WTC11 (cell line): ENCODE data around the gene TNIP1. TPM values are rescaled to one million over a fixed set of nuclear protein-coding genes. Genes with fewer than 3 reads are reported as not detected.
A peak's percentile ranks its signal among the peaks of the same experiment; 100 is the strongest.

ENCODE experiments used
- ATAC-seq: fragments of 200-7000 bp; cut with Tn5 transposase; 2 replicates; pipeline ENCODE4 v1.10.0; 2021; ENCODE audit warnings: mild to moderate bottlenecking, moderate library complexity
- CTCF ChIA-PET: fragments of 300-600 bp; sonication (Branson Sonifier 250); formaldehyde crosslinking; loops from one replicate; lab custom pipeline; 2021; ENCODE audit warnings: antibody characterized with exemption; lab: Charles Lee
- POLR2A ChIA-PET: fragments of 350-600 bp; sonication (Branson Sonifier 250); formaldehyde crosslinking; loops from one replicate; lab custom pipeline; 2021; ENCODE audit warnings: antibody characterized with exemption; lab: Charles Lee
- DNase-seq: peaks from one replicate; pipeline ENCODE4 v3.0.0; 2021; ENCODE audit warnings: low spot score
- H3K27ac Mint-ChIP-seq: 2 replicates; pipeline ENCODE4 v1.8.0; 2021; ENCODE audit warnings: mixed read lengths
- H3K27me3 Mint-ChIP-seq: 2 replicates; pipeline ENCODE4 v1.8.0; 2021; ENCODE audit warnings: low read depth, mild to moderate bottlenecking, moderate library complexity, mixed read lengths
- H3K36me3 Mint-ChIP-seq: 2 replicates; pipeline ENCODE4 v1.8.0; 2021; ENCODE audit warnings: mixed read lengths
- H3K4me1 Mint-ChIP-seq: 2 replicates; pipeline ENCODE4 v1.8.0; 2022; ENCODE audit warnings: mixed read lengths
- H3K4me3 Mint-ChIP-seq: 2 replicates; pipeline ENCODE4 v1.8.0; 2021; ENCODE audit warnings: mild to moderate bottlenecking, moderate library complexity, mixed read lengths
- H3K9me3 Mint-ChIP-seq: 2 replicates; pipeline ENCODE4 v1.8.0; 2021; ENCODE audit warnings: mixed read lengths
- ATF2 ChIP-seq: sonication (generic); formaldehyde crosslinking; IDR thresholded peaks from 2 replicates; pipeline ENCODE4 v1.8.1; 2022; ENCODE audit warnings: low read depth, missing genetic modification reagents, borderline replicate concordance
- CTCF ChIP-seq: fragments of 200-600 bp; IDR thresholded peaks from 2 replicates; pipeline ENCODE4 v1.8.0; 2022; ENCODE audit warnings: antibody characterized with exemption
- E2F5 ChIP-seq: sonication (generic); formaldehyde crosslinking; IDR thresholded peaks from 2 replicates; pipeline ENCODE4 v1.8.1; 2022; ENCODE audit warnings: mild to moderate bottlenecking, moderate library complexity, missing genetic modification reagents
- ETV6 ChIP-seq: sonication (generic); formaldehyde crosslinking; IDR thresholded peaks from 2 replicates; pipeline ENCODE4 v1.8.1; 2022; ENCODE audit warnings: mild to moderate bottlenecking, missing genetic modification reagents
- FOXK1 ChIP-seq: sonication (generic); formaldehyde crosslinking; IDR thresholded peaks from 2 replicates; pipeline ENCODE4 v1.8.0; 2022; ENCODE audit warnings: mild to moderate bottlenecking, moderate library complexity, missing genetic modification reagents
- FOXP1 ChIP-seq: sonication (generic); formaldehyde crosslinking; IDR thresholded peaks from 2 replicates; pipeline ENCODE4 v1.8.0; 2022; ENCODE audit warnings: missing genetic modification reagents, mild to moderate bottlenecking, moderate library complexity, borderline replicate concordance
- KAT7 ChIP-seq: sonication (generic); formaldehyde crosslinking; IDR thresholded peaks from 2 replicates; pipeline ENCODE4 v1.8.1; 2023; ENCODE audit warnings: missing genetic modification reagents, mild to moderate bottlenecking, borderline replicate concordance
- MLX ChIP-seq: sonication (generic); formaldehyde crosslinking; IDR thresholded peaks from 2 replicates; pipeline ENCODE4 v1.8.1; 2023; ENCODE audit warnings: mild to moderate bottlenecking, missing genetic modification reagents, moderate library complexity
- MXD4 ChIP-seq: fragments of 250-450 bp; sonication (Bioruptor Pico); IDR thresholded peaks from 2 replicates; pipeline ENCODE4 v1.8.0; 2021; ENCODE audit warnings: mild to moderate bottlenecking, moderate library complexity, borderline replicate concordance
- MYBL2 ChIP-seq: sonication (generic); formaldehyde crosslinking; IDR thresholded peaks from 2 replicates; pipeline ENCODE4 v1.8.1; 2023; ENCODE audit warnings: mild to moderate bottlenecking, moderate library complexity, missing genetic modification reagents
- NFATC4 ChIP-seq: fragments of 250-450 bp; sonication (Bioruptor Pico); IDR thresholded peaks from 2 replicates; pipeline ENCODE4 v1.9.0; 2021; ENCODE audit warnings: mild to moderate bottlenecking
- NFYB ChIP-seq: sonication (generic); formaldehyde crosslinking; conservative IDR thresholded peaks from 2 replicates; pipeline ENCODE4 v1.8.0; 2022; ENCODE audit warnings: low read depth, missing genetic modification reagents
- NR1H2 ChIP-seq: sonication (generic); formaldehyde crosslinking; IDR thresholded peaks from 2 replicates; pipeline ENCODE4 v1.9.0; 2021; ENCODE audit warnings: mild to moderate bottlenecking, moderate library complexity, missing genetic modification reagents
- NR2C2 ChIP-seq: sonication (generic); formaldehyde crosslinking; IDR thresholded peaks from 2 replicates; pipeline ENCODE4 v1.8.0; 2022; ENCODE audit warnings: mild to moderate bottlenecking, missing genetic modification reagents
- OVOL2 ChIP-seq: fragments of 250-450 bp; sonication (Bioruptor Pico); IDR thresholded peaks from 2 replicates; pipeline ENCODE4 v1.9.0; 2021; ENCODE audit warnings: mild to moderate bottlenecking, borderline replicate concordance
- PREB ChIP-seq: sonication (generic); formaldehyde crosslinking; IDR thresholded peaks from 2 replicates; pipeline ENCODE4 v1.8.1; 2022; ENCODE audit warnings: mild to moderate bottlenecking, missing genetic modification reagents, moderate library complexity, borderline replicate concordance
- SMAD4 ChIP-seq: sonication (generic); formaldehyde crosslinking; IDR thresholded peaks from 2 replicates; pipeline ENCODE4 v1.8.0; 2022; ENCODE audit warnings: mild to moderate bottlenecking, missing genetic modification reagents
- SP1 ChIP-seq: sonication (generic); formaldehyde crosslinking; conservative IDR thresholded peaks from 2 replicates; pipeline ENCODE4 v1.8.1; 2022; ENCODE audit warnings: missing genetic modification reagents
- ZMAT4 ChIP-seq: fragments of 250-450 bp; sonication (Bioruptor Pico); IDR thresholded peaks from 2 replicates; pipeline ENCODE4 v1.9.0; 2021; ENCODE audit warnings: mild to moderate bottlenecking
- ZNF219 ChIP-seq: sonication (generic); formaldehyde crosslinking; IDR thresholded peaks from 2 replicates; pipeline ENCODE4 v1.8.0; 2023; ENCODE audit warnings: missing genetic modification reagents, mild to moderate bottlenecking, borderline replicate concordance
- total RNA-seq: library from RNA; stranded (reverse); gene quantifications from 3 replicates; pipeline ENCODE4 v1.2.3, GENCODE V29; 2021

The TNIP1 gene
- total RNA-seq, 1 experiment from 2014 or later, result 41.1 TPM

- TF ChIP-seq CTCF (no peak), ETV6 (CRISPR knock-in tag) (no peak), SP1 (CRISPR knock-in tag) (peak; percentile 38), NFATC4 (CRISPR knock-in tag) (no peak), NFYB (CRISPR knock-in tag) (peak; percentile 85), FOXK1 (CRISPR knock-in tag) (no peak), NR2C2 (CRISPR knock-in tag) (no peak), KAT7 (CRISPR knock-in tag) (peak; percentile 40; the same call in 1 of the 2 replicates), MXD4 (CRISPR knock-in tag) (no peak), MYBL2 (CRISPR knock-in tag) (peak; percentile 46; the same call in 1 of the 2 replicates), PREB (CRISPR knock-in tag) (no peak)
Observed at GRCh38 chr5:151020304-151021110, 60.3 kb downstream of the TNIP1 start, which contains the start of gene GPX3 (continued).

- Mint-ChIP-seq H3K27me3 (peaks cover 52% of the 10 kb centered on the region), H3K9me3 (no peaks in the 10 kb centered on the region), H3K4me1 (peaks cover 4% of the 10 kb centered on the region), H3K27ac (no peak overlapping the region), H3K4me3 (no peak overlapping the region), H3K36me3 (no peaks in the 10 kb centered on the region)
- TF ChIP-seq PREB (CRISPR knock-in tag) (no peak), MLX (CRISPR knock-in tag) (no peak), E2F5 (CRISPR knock-in tag) (no peak), NR2C2 (CRISPR knock-in tag) (no peak), FOXP1 (CRISPR knock-in tag) (no peak)
- ChIA-PET POLR2A (no interaction called here), CTCF (interaction anchor here (2.1 kb wide), 1 partner anchor 96 kb away, joined by 12 read pairs; no protein-coding TSS in a partner anchor)
- ATAC-seq (no peak), DNase-seq (no peak)
Observed at GRCh38 chr5:151019331-151019730, 61.5 kb downstream of the TNIP1 start.

GRCh38 chr5:151018846-151019245 lies 62.0 kb downstream of the TNIP1 start:
- Mint-ChIP-seq H3K27me3 (peaks cover 50% of the 10 kb centered on the region), H3K4me1 (peaks cover 4% of the 10 kb centered on the region), H3K4me3 (no peak overlapping the region), H3K9me3 (no peaks in the 10 kb centered on the region), H3K36me3 (no peaks in the 10 kb centered on the region), H3K27ac (no peak overlapping the region)
- DNase-seq, result no peak
- ChIA-PET POLR2A (no interaction called here), CTCF (interaction anchor here (1.7 kb wide), 1 partner anchor 29 kb away, joined by 3 read pairs; no protein-coding TSS in a partner anchor)
- no peak for ATAC-seq
- TF ChIP-seq ZNF219 (CRISPR knock-in tag) (no peak), CTCF (no peak), MLX (CRISPR knock-in tag) (no peak), NR1H2 (no peak), ATF2 (no peak), FOXK1 (CRISPR knock-in tag) (no peak), OVOL2 (no peak), SMAD4 (CRISPR knock-in tag) (no peak), ZMAT4 (CRISPR knock-in tag) (no peak), MYBL2 (CRISPR knock-in tag) (no peak)
